Osteocyte (in vitro differentiated cells): ENCODE data around the gene UBR2. TPM values are rescaled to one million over a fixed set of nuclear protein-coding genes. Genes with fewer than 3 reads are reported as not detected.

ENCODE experiments used
- DNase-seq: peaks from one replicate; pipeline ENCODE4 v3.0.0; 2021; ENCODE audit warnings: mixed read lengths; ENCODE audit not compliant: unreplicated experiment; ENCODE audit errors: extremely low spot score
- H3K27ac Mint-ChIP-seq: one replicate; pipeline ENCODE4 v1.8.0; 2021; ENCODE audit warnings: mild to moderate bottlenecking, mixed read lengths; ENCODE audit not compliant: unreplicated experiment
- H3K27me3 Mint-ChIP-seq: one replicate; pipeline ENCODE4 v1.8.0; 2021; ENCODE audit warnings: mixed read lengths; ENCODE audit not compliant: unreplicated experiment
- H3K36me3 Mint-ChIP-seq: one replicate; pipeline ENCODE4 v1.8.0; 2021; ENCODE audit warnings: mixed read lengths; ENCODE audit not compliant: unreplicated experiment
- H3K4me1 Mint-ChIP-seq: one replicate; pipeline ENCODE4 v1.8.0; 2021; ENCODE audit warnings: mixed read lengths; ENCODE audit not compliant: unreplicated experiment
- H3K4me3 Mint-ChIP-seq: one replicate; pipeline ENCODE4 v1.8.0; 2021; ENCODE audit warnings: mild to moderate bottlenecking, moderate library complexity, mixed read lengths; ENCODE audit not compliant: unreplicated experiment
- H3K9me3 Mint-ChIP-seq: one replicate; pipeline ENCODE4 v1.8.0; 2021; ENCODE audit warnings: mixed read lengths; ENCODE audit not compliant: unreplicated experiment
- CTCF ChIP-seq: fragments of 200-600 bp; sonication (generic); IDR thresholded peaks from 2 replicates; pipeline ENCODE4 v1.5.0; 2021; ENCODE audit warnings: antibody characterized with exemption, mild to moderate bottlenecking, moderate library complexity
- total RNA-seq: library from RNA; stranded (reverse); gene quantifications from 2 replicates; pipeline ENCODE4 v1.2.1, GENCODE V29; 2021

The UBR2 gene
- total RNA-seq, 1 donor from 2014 or later, result 29.3 TPM

- Mint-ChIP-seq H3K27ac (no peak overlapping the region), H3K4me3 (no peak overlapping the region), H3K36me3 (no peaks in the 10 kb centered on the region), H3K27me3 (peaks cover 4% of the 10 kb centered on the region), H3K9me3 (no peaks in the 10 kb centered on the region), H3K4me1 (peaks cover 11% of the 10 kb centered on the region)
- DNase-seq, result no peak
- no peak for TF ChIP-seq CTCF
Measured at GRCh38 chr6:42545226-42545773, 18.5 kb upstream of the UBR2 start.

GRCh38 chr6:42547407-42548329, 16.2 kb upstream of the UBR2 start:
- peak overlapping the region; percentile 79 for H3K27ac Mint-ChIP-seq
- DNase-seq, result peak; percentile 95

GRCh38 chr6:42550277-42550676, 13.6 kb upstream of the UBR2 start:
- Mint-ChIP-seq H3K4me3 (no peak overlapping the region), H3K36me3 (no peaks in the 10 kb centered on the region), H3K27me3 (no peaks in the 10 kb centered on the region), H3K4me1 (peaks cover 11% of the 10 kb centered on the region), H3K9me3 (no peaks in the 10 kb centered on the region), H3K27ac (no peak overlapping the region)
- DNase-seq, result no peak
- TF ChIP-seq CTCF, result no peak

More at GRCh38 chr6:42547407-42548329, 16.2 kb upstream of the UBR2 start:
- Mint-ChIP-seq H3K36me3 (no peaks in the 10 kb centered on the region), H3K9me3 (no peaks in the 10 kb centered on the region), H3K4me3 (peak overlapping the region; percentile 81), H3K27me3 (no peaks in the 10 kb centered on the region), H3K4me1 (peaks cover 11% of the 10 kb centered on the region)
- peak; percentile 99 for TF ChIP-seq CTCF

GRCh38 chr6:42551217-42551616, 12.6 kb upstream of the UBR2 start:
- no peak for DNase-seq
- Mint-ChIP-seq H3K9me3 (no peaks in the 10 kb centered on the region), H3K4me3 (no peak overlapping the region), H3K4me1 (peaks cover 11% of the 10 kb centered on the region), H3K36me3 (no peaks in the 10 kb centered on the region), H3K27ac (no peak overlapping the region), H3K27me3 (no peaks in the 10 kb centered on the region)
- TF ChIP-seq CTCF, result no peak

GRCh38 chr6:42552380-42552779, 11.4 kb upstream of the UBR2 start:
- Mint-ChIP-seq H3K9me3 (no peaks in the 10 kb centered on the region), H3K27ac (no peak overlapping the region), H3K36me3 (no peaks in the 10 kb centered on the region), H3K4me1 (peaks cover 7% of the 10 kb centered on the region), H3K27me3 (no peaks in the 10 kb centered on the region), H3K4me3 (no peak overlapping the region)
- no peak for DNase-seq
- no peak for TF ChIP-seq CTCF
